Measurements from ENCODE around the gene ANKRD9.

- TF ChIP-seq POLR2AphosphoS5 (IDR thresholded peaks at IDR 0.05) (no peak), EP300 (IDR thresholded peaks at IDR 0.05) (no peak)
These were observed 39.2 kb upstream of the ANKRD9 start for GRCh38 chr14:102548616-102549240.

All from upper lobe of left lung (tissue), 4 donors.